MCF 10A (cell line): ENCODE data around the gene CDC45. TPM values are rescaled to one million over a fixed set of nuclear protein-coding genes. Genes with fewer than 3 reads are reported as not detected.

Source experiments
- BruUV-seq: library from RNA; stranded (reverse); fragments of 400-500 nt; replicated peaks from 2 replicates; lab custom pipeline; 2021; lab: Mats Ljungman, UMichigan
- CTCF ChIA-PET: fragments of 300-600 bp; sonication (Branson Sonifier 250); formaldehyde crosslinking; extraction: SDS; loops from one replicate; lab custom pipeline; 2021; ENCODE audit warnings: antibody characterized with exemption, inconsistent platforms; lab: Yijun Ruan, JAX
- POLR2A ChIA-PET: fragments of 300-600, 350-650 bp; sonication (Branson Sonifier 250); formaldehyde crosslinking; extraction: SDS; loops from one replicate; lab custom pipeline; 2020; ENCODE audit warnings: antibody characterized with exemption, inconsistent platforms; lab: Yijun Ruan, JAX
- DNase-seq: peaks from one replicate; pipeline ENCODE4 v3.0.0-alpha.2; 2018; ENCODE audit not compliant: unreplicated experiment
- H3K27ac Mint-ChIP-seq: one replicate; pipeline ENCODE4 v1.8.0; 2022; ENCODE audit warnings: mild to moderate bottlenecking, low read depth, mixed read lengths; ENCODE audit not compliant: unreplicated experiment
- H3K27me3 Mint-ChIP-seq: one replicate; pipeline ENCODE4 v1.8.0; 2022; ENCODE audit warnings: mixed read lengths; ENCODE audit not compliant: insufficient read depth, unreplicated experiment
- H3K36me3 Mint-ChIP-seq: one replicate; pipeline ENCODE4 v1.8.0; 2022; ENCODE audit warnings: mild to moderate bottlenecking, moderate library complexity, mixed read lengths; ENCODE audit not compliant: insufficient read depth, unreplicated experiment
- H3K4me1 Mint-ChIP-seq: one replicate; pipeline ENCODE4 v1.8.0; 2022; ENCODE audit warnings: mixed read lengths; ENCODE audit not compliant: insufficient read depth, unreplicated experiment
- H3K4me3 Mint-ChIP-seq: one replicate; pipeline ENCODE4 v1.8.0; 2022; ENCODE audit warnings: mild to moderate bottlenecking, moderate library complexity, mixed read lengths; ENCODE audit not compliant: unreplicated experiment
- H3K9me3 Mint-ChIP-seq: one replicate; pipeline ENCODE4 v1.8.0; 2022; ENCODE audit warnings: mixed read lengths; ENCODE audit not compliant: unreplicated experiment
- CTCF ChIP-seq: fragments of 200-600 bp; IDR thresholded peaks from one replicate; pipeline ENCODE4 v1.8.0; 2022; ENCODE audit warnings: antibody characterized with exemption, mild to moderate bottlenecking; ENCODE audit not compliant: unreplicated experiment
- intact Hi-C: fragments of 100-400 bp; cut with micrococcal nuclease; formaldehyde crosslinking; loops from 2 replicates; pipeline ENCODE4 v1.14.1; 2022
- total RNA-seq: library from RNA; stranded (reverse); gene quantifications from 2 replicates; pipeline ENCODE4 v1.2.3, GENCODE V29; 2022

The CDC45 gene
- total RNA-seq, 1 experiment from 2014 or later: 18.6 TPM

DNA sequence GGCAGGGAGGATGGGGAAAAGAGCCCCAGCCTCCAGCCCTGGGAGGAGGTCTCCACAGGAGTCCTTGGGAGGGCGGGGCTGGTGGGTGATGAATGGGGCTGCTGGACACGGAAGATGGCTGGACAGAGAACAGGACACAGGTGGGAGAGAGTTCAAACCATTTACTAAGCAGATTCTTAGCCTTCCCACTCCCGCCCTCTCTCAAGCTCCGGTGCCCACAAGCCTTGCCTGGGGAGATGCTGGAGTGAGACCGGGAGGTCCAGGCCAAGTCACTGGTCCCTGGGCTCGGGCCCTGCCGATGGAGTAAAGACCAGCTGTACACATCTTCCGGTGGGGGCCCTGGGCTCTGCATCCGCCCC lies 43.1 kb downstream of the CDC45 start:
- H3K27me3 Mint-ChIP-seq: no peaks in the 10 kb centered on the region
- POLR2A ChIA-PET: no interaction called here
- BruUV-seq: no TSS peak

DNA sequence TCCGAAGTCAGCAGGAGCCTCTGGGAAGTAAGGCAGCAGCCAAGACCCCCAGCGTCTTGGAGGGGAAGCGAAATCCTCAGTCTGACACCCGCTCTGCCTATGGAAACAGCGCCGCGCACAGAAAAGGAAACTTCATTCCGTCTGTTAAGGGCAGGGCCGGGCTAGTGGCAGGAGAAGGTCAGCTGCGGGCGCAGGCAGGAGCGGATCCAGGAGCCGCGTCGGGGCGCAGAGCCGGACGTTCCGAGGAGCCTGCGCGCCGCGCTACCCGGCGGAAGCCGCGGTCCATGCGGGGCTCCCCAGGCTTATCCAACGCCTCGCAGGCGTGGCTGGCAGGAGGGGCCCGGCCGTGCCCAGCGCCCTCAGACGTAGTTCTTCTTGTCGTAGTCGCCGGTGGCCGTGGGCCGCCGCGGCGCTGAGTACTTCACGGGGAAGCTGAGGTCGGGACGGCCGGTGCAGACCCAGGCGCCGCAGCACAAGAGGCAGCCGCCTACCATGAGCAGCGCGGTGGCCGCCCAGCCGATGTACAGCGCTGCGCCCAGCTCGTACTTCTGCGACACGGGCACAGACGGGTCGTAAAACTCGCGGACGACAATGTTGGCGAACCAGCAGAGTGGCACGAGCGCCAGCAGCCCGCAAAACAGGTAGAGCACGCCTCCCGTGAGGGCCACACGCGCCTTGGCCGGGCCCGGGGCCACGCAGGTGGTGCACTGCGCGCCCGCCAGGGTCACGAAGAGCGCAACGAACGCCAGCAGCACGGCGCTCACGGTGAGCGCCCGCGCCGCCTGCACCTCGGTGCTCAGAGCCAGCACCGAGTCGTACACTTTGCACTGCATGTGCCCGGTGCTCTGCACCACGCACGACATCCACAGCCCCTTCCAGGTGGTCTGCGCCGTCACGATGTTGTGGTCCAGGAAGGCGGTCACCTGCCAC lies 43.8 kb downstream of the CDC45 start:
- Mint-ChIP-seq H3K4me1 (no peaks in the 10 kb centered on the region), H3K27ac (no peak overlapping the region), H3K4me3 (no peak overlapping the region), H3K36me3 (peaks cover 4% of the 10 kb centered on the region), H3K27me3 (no peaks in the 10 kb centered on the region), H3K9me3 (no peaks in the 10 kb centered on the region)
- TF ChIP-seq CTCF: no peak
- ChIA-PET POLR2A (no interaction called here), CTCF (interaction anchor here (0.7 kb wide), 1 partner anchor 447 kb away, joined by 3 read pairs; no protein-coding TSS in a partner anchor)
- intact Hi-C loops: no loop called here
- no peak for DNase-seq
- BruUV-seq: no TSS peak

More for the DNA sequence above, 43.1 kb downstream of the CDC45 start:
- Mint-ChIP-seq H3K36me3 (peaks cover 4% of the 10 kb centered on the region), H3K4me1 (no peaks in the 10 kb centered on the region), H3K27ac (no peak overlapping the region), H3K4me3 (no peak overlapping the region), H3K9me3 (no peaks in the 10 kb centered on the region)
- no peak for DNase-seq
- intact Hi-C loops: no loop called here
- CTCF ChIA-PET: interaction anchor here (0.7 kb wide), 1 partner anchor 448 kb away, joined by 3 read pairs; no protein-coding TSS in a partner anchor
- no peak for TF ChIP-seq CTCF

- ChIA-PET CTCF (no interaction called here), POLR2A (no interaction called here)
- H3K4me3 Mint-ChIP-seq: no peak within 1 kb of the TSS
- no peak for TF ChIP-seq CTCF
- intact Hi-C loops: no loop called here
- peaks cover 4% of the 10 kb centered on the region for H3K36me3 Mint-ChIP-seq
- H3K27me3 Mint-ChIP-seq: no peaks in the 10 kb centered on the region
- no peak within 1 kb of the TSS for H3K27ac Mint-ChIP-seq
- H3K4me1 Mint-ChIP-seq: no peaks in the 10 kb centered on the region
- DNase-seq: no peak
- BruUV-seq: no TSS peak
- no peaks in the 10 kb centered on the region for H3K9me3 Mint-ChIP-seq
Observed at GRCh38 chr22:19524170-19525115, 44.7 kb downstream of the CDC45 start, which contains the start of gene CLDN5. Gene CLDN5 (minus strand): TSS chr22:19524410. CDS start chr22:19524255, 155 bp downstream.
